SKM-1 (cell line): ENCODE measurements around the gene NELL1.

Source experiments
- DNase-seq: peaks from one replicate; lab custom pipeline; 2025; ENCODE audit not compliant: unreplicated experiment; lab: John Stamatoyannopoulos, UW

The NELL1 gene

DNA sequence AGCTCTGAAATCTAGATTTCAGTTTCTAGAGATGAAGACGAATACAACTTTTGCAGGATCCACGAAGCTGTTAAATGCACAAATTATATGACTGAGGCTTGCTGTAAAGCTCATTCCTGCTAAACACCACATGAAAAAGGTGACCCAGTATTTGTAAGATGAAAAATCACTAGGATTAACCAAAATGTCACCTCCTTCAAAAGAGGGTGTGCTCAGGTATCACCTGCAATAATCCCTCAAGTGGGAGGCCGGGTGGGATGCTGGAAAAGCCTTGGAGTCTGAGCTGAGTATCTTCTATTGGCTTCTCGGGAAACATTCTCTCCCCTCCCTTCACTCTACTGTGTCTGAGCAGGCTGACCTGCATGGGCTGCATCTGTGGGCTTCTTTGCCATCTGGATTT, 195.8 kb downstream of the NELL1 start:
- DNase-seq = no peak

DNA sequence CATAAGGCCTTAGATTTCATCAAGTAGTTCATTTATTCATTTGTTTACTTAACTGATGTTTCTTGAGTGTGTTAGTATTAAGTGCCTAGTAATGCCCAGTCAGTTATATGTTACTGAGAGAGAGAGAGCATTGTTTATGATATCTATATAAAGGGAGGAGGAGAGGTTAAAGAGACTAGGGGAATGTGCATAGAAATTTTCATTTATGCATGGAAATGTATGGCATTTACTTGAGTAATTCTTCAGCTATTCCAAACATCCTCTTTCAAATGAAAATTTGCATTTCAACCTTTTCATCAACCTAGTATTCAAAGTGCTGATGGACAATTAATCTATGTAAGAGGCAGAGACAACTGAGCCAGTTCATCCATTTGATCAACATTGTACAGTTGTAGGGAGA, 199.7 kb downstream of the NELL1 start:
- DNase-seq = no peak

DNA sequence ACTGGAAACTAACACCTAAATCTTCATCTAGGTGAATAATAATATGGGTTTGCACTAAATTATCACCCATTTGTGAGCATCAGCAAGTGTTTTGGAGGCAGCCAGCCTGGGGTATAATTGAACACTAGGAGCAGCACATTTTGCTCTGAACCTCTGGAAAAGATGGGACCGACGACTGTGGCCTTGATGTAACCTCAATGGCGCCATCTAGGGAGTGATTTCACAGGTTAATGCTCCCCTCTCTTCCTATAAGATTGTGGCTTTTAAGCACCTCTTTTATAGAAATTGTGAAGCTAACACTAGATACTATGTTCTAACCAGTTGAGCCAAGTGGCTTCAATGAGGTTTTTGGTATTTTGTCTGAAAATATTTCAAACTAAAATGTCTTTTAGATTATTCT, 203.7 kb downstream of the NELL1 start:
- DNase-seq = no peak

GRCh38 chr11:20874358-20874757, 205.0 kb downstream of the NELL1 start:
- no peak for DNase-seq

GRCh38 chr11:20875889-20876288, 206.5 kb downstream of the NELL1 start:
- no peak for DNase-seq

- no peak for DNase-seq
Observed at GRCh38 chr11:20876738-20877137, 207.4 kb downstream of the NELL1 start.

- no peak for DNase-seq
Observed at GRCh38 chr11:20880094-20880493, 210.7 kb downstream of the NELL1 start.

DNA sequence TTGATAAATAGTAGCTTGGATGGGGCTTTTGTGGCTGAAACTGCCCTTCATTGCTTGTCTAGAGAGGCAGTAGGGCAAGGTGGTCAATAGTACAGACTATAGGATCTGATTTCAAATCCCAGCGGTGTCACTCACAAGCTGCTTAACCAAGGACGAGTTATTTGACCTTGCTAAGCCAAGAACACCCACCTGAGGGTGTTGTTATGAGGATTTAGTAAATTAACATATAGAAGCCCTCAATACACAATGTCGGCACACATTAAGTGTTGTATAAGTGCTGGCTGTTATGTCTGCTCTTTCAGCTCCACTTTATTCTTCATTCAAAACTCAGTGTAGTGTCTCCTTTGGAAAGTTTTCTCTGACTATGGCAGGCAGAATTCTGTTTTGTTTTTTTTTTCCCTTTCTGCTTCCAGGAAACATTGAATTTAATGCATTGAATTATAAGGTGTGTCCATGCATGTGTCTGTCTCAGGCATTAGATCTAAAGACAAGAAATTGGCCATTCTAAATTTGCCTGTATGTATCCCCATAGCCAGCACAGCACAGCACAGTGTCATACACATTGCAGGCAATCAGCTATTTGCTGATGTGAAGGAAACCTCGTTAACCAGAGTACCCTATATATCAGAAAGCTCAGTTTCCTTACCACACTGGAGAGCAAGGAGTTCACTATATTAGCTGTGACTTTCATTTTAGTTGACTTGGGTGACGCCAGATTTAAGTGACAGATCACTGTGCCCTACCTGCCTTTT, 212.1 kb downstream of the NELL1 start:
- no peak for DNase-seq

GRCh38 chr11:20887137-20887536, 217.8 kb downstream of the NELL1 start:
- no peak for DNase-seq

GRCh38 chr11:20894296-20894695, 224.9 kb downstream of the NELL1 start:
- DNase-seq = no peak

- DNase-seq = no peak
Observed at GRCh38 chr11:20909995-20910726, 240.8 kb downstream of the NELL1 start.

DNA sequence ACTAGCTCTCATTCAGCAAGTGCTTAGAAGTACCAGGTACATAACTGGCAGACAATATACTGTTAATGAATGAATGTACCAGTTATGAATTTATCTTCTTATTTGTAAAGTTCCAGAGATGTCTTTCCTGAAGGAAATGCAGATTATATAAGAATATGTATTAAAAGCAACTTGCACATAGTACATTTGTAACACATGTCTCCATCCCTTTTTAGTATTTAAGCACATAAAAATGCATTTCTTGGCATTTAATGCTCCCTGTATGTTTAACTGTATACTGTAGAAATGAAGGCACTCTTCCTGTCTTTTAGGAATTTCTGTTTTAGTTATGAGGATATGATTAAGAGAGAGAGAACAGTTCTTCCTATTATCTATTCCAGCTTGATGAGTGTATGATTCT, 241.3 kb downstream of the NELL1 start:
- DNase-seq = no peak

GRCh38 chr11:20912065-20912821, 242.9 kb downstream of the NELL1 start:
- no peak for DNase-seq

GRCh38 chr11:20912922-20913512, 243.6 kb downstream of the NELL1 start:
- DNase-seq = no peak

DNA sequence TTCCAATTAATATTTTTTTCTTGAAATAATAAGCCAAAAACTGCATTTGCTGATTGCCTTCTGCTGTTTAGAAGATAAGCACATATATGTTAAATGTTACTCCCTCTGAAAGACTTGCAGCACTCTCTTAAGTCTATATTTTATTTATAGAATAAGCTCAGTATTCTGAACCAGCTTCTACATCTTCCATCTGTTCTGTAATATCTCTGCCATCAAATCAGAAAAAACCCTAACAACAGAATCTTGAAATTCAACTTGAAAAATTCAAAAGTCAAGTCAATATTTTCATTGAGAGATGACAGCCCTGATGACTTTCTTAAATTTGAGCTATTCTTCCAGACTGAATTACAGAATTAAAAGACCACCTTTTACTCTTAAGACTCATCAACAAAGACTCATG, 247.9 kb downstream of the NELL1 start:
- DNase-seq = no peak

DNA sequence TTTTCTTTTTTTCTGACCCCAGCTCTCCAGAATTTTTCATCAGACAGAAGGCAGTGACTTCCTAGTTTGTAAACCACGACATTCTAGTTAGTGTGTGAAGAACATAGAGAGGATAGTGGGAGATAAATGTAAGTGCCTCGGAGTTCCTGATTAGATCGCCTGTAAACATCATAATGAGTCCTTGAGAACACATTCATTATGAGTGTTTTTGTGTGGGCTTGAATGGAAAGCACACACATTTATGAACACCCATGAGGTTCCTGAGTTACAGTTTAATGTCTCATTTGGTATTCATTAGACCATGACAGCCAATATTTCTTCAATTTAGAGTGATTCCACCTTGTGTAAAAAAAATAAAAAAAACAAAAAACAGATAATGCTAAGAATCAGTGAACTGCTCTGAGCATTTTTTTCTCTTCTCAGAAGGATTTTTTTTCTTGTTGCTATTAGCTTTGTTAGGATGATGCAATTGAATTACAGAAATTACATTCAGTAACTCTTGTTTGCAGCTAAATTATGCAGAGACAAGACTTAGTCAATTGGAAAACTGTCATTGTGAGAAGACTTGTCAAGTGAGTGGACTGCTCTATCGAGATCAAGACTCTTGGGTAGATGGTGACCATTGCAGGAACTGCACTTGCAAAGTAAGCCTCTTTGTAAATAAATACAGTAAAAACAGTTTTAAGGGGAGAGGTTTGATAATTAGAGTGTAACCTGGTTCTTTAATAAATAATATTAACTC, 257.6 kb downstream of the NELL1 start:
- DNase-seq = no peak

DNA sequence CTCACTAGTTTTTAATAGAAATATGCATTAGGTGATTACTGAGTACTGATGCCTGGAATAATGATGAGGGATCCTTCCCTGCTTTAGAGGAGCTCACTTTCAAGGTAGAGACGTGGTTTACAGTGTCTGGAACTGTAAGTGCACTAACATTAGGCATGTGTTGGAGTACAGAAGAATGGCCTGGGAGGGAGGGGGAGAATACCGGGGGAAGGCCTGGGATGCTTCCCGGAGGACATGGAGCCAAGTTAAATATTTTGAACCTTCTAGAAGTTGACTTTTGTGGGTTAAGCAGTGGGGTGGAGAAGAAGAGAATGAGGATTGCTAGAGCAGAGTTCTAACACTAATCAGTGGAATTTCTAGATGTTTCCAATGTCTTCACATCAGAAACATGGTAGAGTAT, 261.6 kb downstream of the NELL1 start:
- DNase-seq = no peak

DNA sequence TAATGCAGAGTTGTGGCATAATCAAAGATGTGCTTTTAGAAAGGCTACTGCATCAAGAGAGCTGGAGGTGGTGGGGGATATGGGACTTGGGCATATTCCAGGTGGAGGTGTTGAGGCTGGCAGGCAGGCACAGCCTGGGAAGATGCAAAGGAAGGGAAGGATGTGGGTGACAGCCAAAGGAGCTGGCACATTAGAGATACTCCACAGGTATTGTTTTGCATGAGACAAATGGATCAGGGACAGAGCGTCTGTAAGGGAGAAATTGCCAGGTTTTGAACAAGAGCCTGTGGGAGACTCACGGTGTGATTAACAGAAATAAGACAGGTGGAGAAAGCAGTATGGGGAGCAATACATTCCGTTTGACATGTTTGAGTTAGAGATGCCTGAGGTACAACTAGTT, 263.7 kb downstream of the NELL1 start:
- DNase-seq = no peak

GRCh38 chr11:20933958-20934357, 264.6 kb downstream of the NELL1 start:
- DNase-seq = no peak

DNA sequence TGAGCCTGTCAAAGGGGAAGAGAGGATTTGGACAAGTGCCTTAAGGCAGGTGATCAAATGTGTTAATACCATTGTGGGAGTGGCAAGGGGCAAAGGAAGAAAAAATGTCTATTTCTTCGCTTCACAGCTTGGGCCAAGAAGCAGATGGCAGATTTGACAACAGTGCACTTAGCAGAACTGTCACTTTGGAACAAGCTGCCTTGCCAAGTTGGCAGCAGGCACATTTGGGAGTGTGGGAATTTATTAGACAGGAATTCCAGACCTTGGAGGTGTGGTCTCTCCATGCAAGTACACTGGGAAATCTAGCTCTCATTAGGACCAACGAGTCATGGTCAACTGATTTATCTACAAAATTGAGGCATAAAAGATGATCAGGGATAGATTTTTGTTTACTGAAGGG, 265.1 kb downstream of the NELL1 start:
- DNase-seq = no peak

DNA sequence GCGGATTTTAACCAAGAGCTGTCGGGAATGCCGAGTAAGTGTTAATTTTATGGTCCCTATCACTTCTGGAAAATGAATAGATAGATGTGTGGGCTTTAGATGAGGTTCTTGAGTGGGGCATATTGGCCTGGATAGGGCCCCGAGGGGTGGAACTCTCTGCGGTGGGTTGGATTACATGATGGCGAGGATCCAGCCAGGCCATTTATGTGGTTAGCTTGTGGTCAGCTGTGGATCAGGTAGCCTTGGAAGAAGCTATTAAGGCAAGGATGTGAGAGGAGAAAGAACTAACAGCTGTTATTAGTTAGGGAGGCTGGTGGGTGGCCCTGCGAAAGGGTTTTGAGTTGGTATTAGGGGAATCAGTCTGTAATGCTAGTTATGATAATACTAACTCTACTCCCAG, 268.4 kb downstream of the NELL1 start:
- no peak for DNase-seq
